ENCODE measurements around the gene ITPA.

DNA sequence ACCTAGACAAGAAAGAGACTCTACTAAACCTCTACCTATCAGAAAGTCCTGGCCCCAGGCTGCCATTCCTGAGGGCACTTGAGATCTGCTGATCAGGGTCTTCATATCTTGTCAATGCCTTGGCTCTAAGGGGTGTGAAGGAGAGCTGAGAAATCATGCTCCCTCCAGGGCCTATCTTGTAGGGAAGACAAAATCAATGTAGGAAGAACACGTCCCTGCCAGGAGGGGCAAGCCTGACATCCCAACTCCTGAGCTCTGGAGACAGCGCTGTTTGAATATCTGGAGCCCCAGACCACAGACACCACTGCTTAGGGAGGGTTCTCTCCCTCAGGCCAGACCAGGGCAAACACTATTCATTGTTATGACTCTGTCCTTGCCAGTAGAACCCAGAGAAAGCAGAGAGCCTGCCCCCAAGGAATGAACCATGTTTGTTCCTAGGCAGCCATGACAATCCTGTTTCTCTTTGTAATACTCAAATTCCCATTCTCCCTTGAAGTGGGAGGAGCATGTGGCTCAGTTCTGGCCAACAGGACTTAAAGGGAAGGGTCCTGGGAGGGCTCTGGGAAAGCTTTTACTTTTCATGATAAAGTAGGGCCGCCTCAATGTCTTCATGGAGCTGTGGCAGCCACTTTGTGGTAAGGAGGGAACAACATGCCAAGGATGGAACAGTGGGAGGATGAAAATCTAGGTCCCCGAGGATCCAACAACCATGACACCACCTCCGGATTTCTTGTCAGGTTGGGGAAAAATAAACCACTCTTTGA lies 47.8 kb upstream of the ITPA start:
- TF ChIP-seq, protein P1, sequence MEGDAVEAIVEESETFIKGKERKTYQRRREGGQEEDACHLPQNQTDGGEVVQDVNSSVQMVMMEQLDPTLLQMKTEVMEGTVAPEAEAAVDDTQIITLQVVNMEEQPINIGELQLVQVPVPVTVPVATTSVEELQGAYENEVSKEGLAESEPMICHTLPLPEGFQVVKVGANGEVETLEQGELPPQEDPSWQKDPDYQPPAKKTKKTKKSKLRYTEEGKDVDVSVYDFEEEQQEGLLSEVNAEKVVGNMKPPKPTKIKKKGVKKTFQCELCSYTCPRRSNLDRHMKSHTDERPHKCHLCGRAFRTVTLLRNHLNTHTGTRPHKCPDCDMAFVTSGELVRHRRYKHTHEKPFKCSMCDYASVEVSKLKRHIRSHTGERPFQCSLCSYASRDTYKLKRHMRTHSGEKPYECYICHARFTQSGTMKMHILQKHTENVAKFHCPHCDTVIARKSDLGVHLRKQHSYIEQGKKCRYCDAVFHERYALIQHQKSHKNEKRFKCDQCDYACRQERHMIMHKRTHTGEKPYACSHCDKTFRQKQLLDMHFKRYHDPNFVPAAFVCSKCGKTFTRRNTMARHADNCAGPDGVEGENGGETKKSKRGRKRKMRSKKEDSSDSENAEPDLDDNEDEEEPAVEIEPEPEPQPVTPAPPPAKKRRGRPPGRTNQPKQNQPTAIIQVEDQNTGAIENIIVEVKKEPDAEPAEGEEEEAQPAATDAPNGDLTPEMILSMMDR (IDR thresholded peaks at IDR 0.05), result no peak
- TF ChIP-seq POLR2A (IDR thresholded peaks at IDR 0.05), result no peak

Data from heart left ventricle (tissue), 13 donors.